PC-3 (cell line): Measurements from ENCODE around the gene PLOD3.

Experiments used
- EZH2 ChIP-seq: fragments of 300-600 bp; sonication (generic); IDR thresholded peaks from one replicate; pipeline ENCODE4 v1.6.1; 2017; ENCODE audit warnings: antibody characterized with exemption, mild to moderate bottlenecking, low read length; ENCODE audit not compliant: unreplicated experiment
- TF ChIP-seq, protein P1 (sequence below): fragments of 300-600 bp; sonication (generic); conservative IDR thresholded peaks from 2 replicates; pipeline ENCODE4 v1.5.1; 2017; ENCODE audit warnings: antibody characterized with exemption, low read depth, mild to moderate bottlenecking, low read length

GRCh38 chr7:101169838-101170551 lies 47.4 kb downstream of the PLOD3 start:
- TF ChIP-seq, protein P1, sequence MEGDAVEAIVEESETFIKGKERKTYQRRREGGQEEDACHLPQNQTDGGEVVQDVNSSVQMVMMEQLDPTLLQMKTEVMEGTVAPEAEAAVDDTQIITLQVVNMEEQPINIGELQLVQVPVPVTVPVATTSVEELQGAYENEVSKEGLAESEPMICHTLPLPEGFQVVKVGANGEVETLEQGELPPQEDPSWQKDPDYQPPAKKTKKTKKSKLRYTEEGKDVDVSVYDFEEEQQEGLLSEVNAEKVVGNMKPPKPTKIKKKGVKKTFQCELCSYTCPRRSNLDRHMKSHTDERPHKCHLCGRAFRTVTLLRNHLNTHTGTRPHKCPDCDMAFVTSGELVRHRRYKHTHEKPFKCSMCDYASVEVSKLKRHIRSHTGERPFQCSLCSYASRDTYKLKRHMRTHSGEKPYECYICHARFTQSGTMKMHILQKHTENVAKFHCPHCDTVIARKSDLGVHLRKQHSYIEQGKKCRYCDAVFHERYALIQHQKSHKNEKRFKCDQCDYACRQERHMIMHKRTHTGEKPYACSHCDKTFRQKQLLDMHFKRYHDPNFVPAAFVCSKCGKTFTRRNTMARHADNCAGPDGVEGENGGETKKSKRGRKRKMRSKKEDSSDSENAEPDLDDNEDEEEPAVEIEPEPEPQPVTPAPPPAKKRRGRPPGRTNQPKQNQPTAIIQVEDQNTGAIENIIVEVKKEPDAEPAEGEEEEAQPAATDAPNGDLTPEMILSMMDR = peak; percentile 92
- no peak for TF ChIP-seq EZH2
